Neural progenitor cell (in vitro differentiated cells): Measurements from ENCODE around the gene CYFIP1.

Experiments used
- EZH2 ChIP-seq: fragments of 200-600 bp; sonication (generic); IDR thresholded peaks from 2 replicates; pipeline ENCODE4 v1.6.1; 2017; ENCODE audit warnings: antibody characterized with exemption, mild to moderate bottlenecking, moderate library complexity
- TF ChIP-seq, protein P1 (sequence below): fragments of 200-600 bp; sonication (generic); IDR thresholded peaks from 2 replicates; pipeline ENCODE4 v1.5.1; 2017; ENCODE audit warnings: antibody characterized with exemption, mild to moderate bottlenecking

DNA sequence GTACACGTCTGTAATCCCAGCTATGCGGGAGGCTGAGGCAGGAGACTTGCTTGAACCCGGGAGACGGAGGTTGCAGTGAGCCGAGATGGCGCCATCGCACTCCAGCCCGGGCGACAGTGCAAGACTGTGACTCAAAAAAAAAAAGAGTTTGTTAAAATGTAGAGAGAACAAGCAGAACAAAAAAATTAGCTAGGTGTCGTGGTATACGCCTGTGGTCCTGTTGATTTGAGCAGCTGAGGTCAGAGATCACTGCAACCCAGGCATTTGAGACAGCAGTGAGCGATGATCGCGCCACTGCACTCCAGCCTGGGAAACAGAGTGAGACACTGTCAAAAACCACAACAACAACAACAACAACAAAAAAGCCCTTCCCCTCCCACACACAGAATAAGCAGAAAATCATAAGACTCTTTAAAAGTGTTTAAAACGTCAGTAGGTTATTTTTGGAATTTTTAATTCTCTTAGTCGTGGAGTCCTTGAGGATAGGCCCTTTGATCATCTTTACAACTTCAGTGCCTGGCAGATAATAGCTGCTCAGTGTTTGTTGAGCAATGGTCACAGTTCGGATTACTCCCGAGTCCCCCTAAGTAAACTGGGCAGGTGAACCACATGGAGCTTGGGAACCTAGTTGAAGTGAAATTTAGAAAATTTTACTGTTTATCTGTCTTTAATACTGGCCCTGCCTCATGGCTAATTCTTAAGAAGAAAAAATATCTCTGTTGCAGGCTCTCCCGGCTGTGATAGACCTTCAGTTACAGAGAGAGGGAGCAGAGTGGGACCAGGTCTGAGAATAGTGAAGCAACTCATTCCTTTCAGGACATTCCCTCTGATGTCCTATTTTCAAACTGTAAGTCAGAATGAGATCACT, 135.5 kb downstream of the CYFIP1 start:
- TF ChIP-seq, protein P1, sequence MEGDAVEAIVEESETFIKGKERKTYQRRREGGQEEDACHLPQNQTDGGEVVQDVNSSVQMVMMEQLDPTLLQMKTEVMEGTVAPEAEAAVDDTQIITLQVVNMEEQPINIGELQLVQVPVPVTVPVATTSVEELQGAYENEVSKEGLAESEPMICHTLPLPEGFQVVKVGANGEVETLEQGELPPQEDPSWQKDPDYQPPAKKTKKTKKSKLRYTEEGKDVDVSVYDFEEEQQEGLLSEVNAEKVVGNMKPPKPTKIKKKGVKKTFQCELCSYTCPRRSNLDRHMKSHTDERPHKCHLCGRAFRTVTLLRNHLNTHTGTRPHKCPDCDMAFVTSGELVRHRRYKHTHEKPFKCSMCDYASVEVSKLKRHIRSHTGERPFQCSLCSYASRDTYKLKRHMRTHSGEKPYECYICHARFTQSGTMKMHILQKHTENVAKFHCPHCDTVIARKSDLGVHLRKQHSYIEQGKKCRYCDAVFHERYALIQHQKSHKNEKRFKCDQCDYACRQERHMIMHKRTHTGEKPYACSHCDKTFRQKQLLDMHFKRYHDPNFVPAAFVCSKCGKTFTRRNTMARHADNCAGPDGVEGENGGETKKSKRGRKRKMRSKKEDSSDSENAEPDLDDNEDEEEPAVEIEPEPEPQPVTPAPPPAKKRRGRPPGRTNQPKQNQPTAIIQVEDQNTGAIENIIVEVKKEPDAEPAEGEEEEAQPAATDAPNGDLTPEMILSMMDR: no peak
- TF ChIP-seq EZH2: no peak
